Fibroblast of villous mesenchyme (primary cell): ENCODE results near the gene RD3L. TPM values are rescaled to one million over a fixed set of nuclear protein-coding genes. Genes with fewer than 3 reads are reported as not detected.
A peak's percentile ranks its signal among the peaks of the same experiment; 100 is the strongest.

Experiments
- DNase-seq: peaks from one replicate; pipeline ENCODE4 v3.0.0-alpha.2; 2010; ENCODE audit warnings: low read depth
- H3K4me3 ChIP-seq: 2 replicates; pipeline ENCODE4 v1.5.1; 2011; ENCODE audit warnings: low read depth, mild to moderate bottlenecking, low read length
- CTCF ChIP-seq: IDR thresholded peaks from 2 replicates; pipeline ENCODE4 v1.5.1; 2012; ENCODE audit warnings: low read depth, mild to moderate bottlenecking, low read length; ENCODE audit not compliant: insufficient read depth
- total RNA-seq: library from RNA; depleted of rRNA; stranded (reverse); fragments of >200 nt; gene quantifications from 2 replicates; pipeline ENCODE4 v1.2.3, GENCODE V29; 2012

Gene RD3L
- total RNA-seq, 1 donor: not detected

- DNase-seq: peak; percentile 5
- TF ChIP-seq CTCF: no peak
- H3K4me3 ChIP-seq: no peak overlapping the region
Measured at GRCh38 chr14:103973354-103973753, 31.0 kb upstream of the RD3L start.

- no peak for DNase-seq
- no peak overlapping the region for H3K4me3 ChIP-seq
- no peak for TF ChIP-seq CTCF
Measured at GRCh38 chr14:103969961-103970360, 27.6 kb upstream of the RD3L start.

- H3K4me3 ChIP-seq: no peak overlapping the region
- no peak for TF ChIP-seq CTCF
- no peak for DNase-seq
Measured at GRCh38 chr14:103966631-103967030, 24.3 kb upstream of the RD3L start.

GRCh38 chr14:103961928-103962578, 19.7 kb upstream of the RD3L start:
- no peak for TF ChIP-seq CTCF
- H3K4me3 ChIP-seq: no peak overlapping the region
- no peak for DNase-seq

GRCh38 chr14:103960457-103961055, 18.2 kb upstream of the RD3L start:
- no peak overlapping the region for H3K4me3 ChIP-seq
- no peak for DNase-seq
- TF ChIP-seq CTCF: no peak

- no peak for TF ChIP-seq CTCF
- H3K4me3 ChIP-seq: no peak overlapping the region
- DNase-seq: no peak
Measured at GRCh38 chr14:103949131-103949790, 6.9 kb upstream of the RD3L start.
